HG02759 (cell line): ENCODE results near the gene KLHDC7A.
"Not testable (repeated sequence)": the region's sequence is repeated elsewhere in the genome, so short reads cannot be mapped to it uniquely, and the experiment has no call there.

ENCODE experiments used
- ATAC-seq: cut with Tn5 transposase; IDR thresholded peaks from one replicate; pipeline ENCODE4 v1.9.1; 2021; ENCODE audit warnings: mild to moderate bottlenecking, moderate library complexity; ENCODE audit not compliant: unreplicated experiment

The KLHDC7A gene

GRCh38 chr1:18480315-18481189, at the start of gene KLHDC7A:
Gene KLHDC7A, plus strand, starts transcription at chr1:18480930. Its CDS starts 52 bp downstream, at chr1:18480982.
- no peak for ATAC-seq

- no peak for ATAC-seq
Measured at GRCh38 chr1:18434041-18434440, 46.7 kb upstream of the KLHDC7A start.

DNA sequence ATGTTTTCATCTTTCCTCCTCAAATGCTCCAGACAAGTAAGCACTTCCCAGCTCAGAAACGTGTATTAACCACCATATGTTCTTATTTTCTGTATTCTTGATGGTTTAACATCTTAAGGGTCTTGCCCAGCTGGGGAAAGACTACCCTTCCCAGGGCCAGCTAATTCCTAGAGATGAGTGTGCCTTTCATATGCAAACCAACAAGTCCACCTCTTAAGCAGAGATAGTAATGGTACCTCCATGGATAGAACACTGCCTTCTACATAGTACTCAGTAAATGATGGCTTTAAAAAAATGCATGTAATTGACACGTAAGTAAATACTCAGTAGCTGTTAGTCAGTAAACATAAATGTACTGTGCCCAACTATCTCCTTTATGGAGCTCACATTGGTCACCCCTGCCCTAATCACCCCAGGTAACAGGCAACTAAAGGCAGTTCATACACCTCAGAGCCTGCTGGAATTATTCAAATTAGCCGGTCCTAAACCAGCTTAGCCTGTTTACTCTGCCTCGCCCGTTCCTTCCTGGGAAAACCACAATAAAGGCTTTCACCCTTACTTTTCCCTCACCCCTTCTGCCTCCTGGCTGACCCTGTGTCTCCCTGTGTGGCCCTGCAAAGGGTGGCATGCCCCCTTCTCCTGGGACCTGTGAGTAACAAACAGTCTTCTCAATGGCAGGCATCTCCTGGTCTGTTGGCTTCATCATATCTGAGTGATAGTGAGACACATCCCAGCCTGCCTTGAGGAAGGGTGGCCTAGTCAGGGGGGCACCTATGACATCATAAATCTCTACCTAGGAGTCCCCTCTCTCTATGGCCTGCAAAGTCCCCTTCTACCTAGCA, 40.1 kb upstream of the KLHDC7A start:
- no peak for ATAC-seq

GRCh38 chr1:18443587-18444520, 36.9 kb upstream of the KLHDC7A start:
- no peak for ATAC-seq

- no peak for ATAC-seq
Measured at GRCh38 chr1:18444563-18444962, 36.2 kb upstream of the KLHDC7A start.

- no peak for ATAC-seq
Measured at GRCh38 chr1:18446751-18447150, 34.0 kb upstream of the KLHDC7A start.

GRCh38 chr1:18447509-18448220, 33.1 kb upstream of the KLHDC7A start:
- ATAC-seq = no peak

GRCh38 chr1:18448889-18449288, 31.8 kb upstream of the KLHDC7A start:
- ATAC-seq = no peak

DNA sequence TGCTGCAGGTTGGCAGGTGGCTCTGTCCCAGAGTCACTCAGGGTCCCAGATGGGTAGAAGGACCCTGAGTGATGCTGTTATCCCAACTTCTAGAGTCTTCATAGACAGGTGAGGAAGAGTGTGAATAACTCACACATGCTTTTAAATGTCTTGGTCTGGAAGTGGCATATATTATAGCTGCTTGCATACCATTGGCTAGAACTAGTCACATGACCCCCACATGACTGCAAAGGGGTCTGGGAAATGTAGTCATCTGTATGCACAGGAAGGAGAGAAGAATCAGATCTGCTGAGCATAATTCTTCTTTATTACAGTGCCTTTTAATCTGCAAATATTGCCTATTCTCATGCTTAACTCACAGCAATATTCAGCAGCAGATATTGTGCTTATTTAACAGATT, 28.2 kb upstream of the KLHDC7A start:
- no peak for ATAC-seq

GRCh38 chr1:18458133-18459092, 22.3 kb upstream of the KLHDC7A start:
- ATAC-seq = no peak

GRCh38 chr1:18461656-18462055, 19.1 kb upstream of the KLHDC7A start:
- no peak for ATAC-seq

- ATAC-seq = not testable (repeated sequence)
Measured at GRCh38 chr1:18462517-18462916, 18.2 kb upstream of the KLHDC7A start.

DNA sequence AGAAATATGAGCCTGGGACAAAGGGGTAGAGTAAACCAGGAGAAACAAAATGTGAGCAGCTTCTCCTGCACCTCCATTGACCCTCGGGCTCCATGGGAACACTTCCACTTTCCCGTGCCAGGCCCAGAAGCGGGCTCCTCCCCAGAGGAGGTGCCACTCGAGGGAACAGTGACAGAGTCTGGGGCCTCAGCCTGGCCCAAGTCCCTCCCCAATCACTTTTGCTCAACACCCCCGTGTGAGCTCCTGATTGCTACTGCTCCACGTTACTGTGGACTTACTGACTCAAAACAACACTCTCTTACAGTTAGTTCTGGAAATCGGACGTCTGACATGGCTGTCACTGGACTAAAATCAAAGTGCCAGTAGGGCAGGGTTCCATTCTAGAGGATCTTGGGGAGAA, 17.7 kb upstream of the KLHDC7A start:
- no peak for ATAC-seq

DNA sequence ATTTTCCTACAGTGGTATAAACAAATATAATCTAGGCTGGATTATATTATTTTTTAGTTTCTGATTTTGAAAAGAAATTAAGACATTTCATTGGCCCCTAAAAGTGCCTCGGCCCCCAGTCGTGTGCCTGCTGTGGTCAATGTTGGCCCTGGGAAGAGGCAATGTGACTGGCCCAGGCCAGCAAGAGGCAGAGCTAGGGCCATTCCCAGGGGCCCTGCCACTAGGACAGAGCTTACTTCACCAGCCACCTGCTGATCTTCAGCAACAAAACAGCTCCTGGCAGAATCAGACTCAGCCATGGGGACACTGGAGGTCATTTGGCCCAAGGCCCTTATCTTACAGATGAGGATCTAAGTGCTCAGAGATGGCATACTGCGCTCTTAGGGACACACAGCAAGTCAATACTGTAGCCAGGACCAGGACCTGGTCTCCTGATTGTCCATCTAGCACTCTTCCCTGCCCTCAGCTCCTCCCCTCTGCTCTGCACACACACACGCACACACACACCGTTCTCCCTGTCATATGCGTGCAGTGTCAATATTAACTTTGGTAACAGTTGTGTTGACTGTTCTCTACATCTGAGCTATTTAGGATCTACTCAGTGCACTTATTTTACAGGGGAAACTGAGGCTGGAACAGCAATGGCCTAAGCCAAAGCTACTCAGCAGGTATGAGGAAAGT, 16.6 kb upstream of the KLHDC7A start:
- ATAC-seq = no peak

DNA sequence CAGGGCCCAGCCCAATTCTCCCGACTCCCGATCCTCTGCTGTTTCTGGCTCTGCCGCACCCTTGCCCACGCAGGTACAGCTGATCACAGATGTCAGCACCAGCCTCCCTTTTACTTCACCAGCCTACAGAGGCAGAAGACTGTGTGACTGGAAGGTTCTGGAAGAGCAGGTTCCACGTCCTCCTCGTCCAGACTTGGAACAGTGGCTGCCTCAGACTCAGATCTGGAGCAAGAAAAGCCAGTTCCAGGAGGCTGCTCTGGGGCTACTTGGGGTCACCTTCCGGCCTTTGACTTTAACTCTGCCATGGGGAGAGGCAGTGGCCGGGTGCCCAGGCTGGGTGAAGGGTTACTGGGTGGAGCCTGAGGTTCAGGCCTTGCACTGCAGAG, 16.1 kb upstream of the KLHDC7A start:
- no peak for ATAC-seq

DNA sequence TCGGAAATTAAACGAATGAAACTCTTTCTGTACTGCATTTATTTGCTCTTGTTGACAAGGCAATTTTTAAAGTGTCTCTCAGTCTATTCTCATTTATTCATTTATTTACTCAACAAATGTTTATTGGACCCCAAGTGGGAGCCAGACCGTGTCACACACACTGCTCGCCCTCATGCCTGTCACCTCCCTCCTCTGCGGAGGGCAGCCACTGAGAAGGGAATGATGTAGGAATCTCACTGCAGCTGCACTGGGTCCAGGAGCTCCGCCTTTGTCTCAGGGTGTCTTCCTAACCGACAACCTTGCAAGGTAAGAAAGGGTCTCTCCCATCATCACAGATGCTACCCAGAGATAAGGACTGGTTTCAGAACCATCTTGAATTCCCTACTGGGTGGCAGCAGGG, 14.1 kb upstream of the KLHDC7A start:
- ATAC-seq = no peak

GRCh38 chr1:18468570-18468969, 12.2 kb upstream of the KLHDC7A start:
- ATAC-seq = no peak

DNA sequence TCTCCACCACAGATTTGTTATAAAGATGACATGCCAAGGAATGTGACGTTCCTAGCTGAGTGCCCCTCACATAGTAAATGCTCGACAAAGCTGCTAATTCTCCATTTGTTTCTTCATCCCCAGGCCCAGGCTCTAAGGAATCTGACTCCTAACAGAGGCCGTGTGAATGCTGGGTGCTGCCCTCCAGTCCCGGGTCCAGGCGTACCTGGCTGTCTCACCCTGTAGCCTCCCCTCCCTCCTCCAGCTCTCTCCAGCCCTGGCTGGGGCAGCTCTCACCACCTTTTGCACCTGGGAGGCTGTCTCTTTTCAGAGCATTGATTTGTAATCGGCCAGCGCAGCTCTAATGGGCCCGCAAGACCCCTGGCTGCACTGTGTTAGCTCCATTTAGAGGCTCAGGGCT, 11.2 kb upstream of the KLHDC7A start:
- no peak for ATAC-seq
